ENCODE results near the gene KIT. TPM values are rescaled to one million over a fixed set of nuclear protein-coding genes. Genes with fewer than 3 reads are reported as not detected.

Gene KIT
- total RNA-seq, 4 donors from 2014 or later, result 43.0 to 81.3 (median 59.3) TPM

DNA sequence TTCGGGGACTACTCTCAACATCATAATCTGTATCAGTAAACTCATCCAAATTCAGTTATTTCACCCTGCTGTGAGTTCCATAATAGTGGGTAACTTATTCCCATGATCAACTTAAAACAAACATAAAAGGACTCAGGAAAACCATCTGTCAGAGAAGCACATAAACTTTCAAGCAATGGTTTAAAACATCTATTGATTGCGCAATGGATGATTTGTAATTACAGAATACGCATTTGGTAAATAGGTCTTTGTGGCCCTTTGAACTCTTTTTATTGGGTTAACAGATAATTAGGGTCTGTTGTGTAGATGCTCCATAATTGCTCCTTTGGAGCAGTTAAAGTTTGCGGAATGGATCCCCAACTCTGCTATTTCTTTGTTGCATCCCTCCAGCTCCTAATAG, 115.3 kb downstream of the KIT start:
- 93% methylated on average over 4 of the region's 4 CpGs for WGBS
- Histone ChIP-seq H3K4me3 (no peak overlapping the region), H3K9me3 (no peaks in the 10 kb centered on the region), H3K27me3 (no peaks in the 10 kb centered on the region), H3K27ac (replicated peaks in 1 of 4) (no peak overlapping the region), H3K4me1 (peaks cover 0 to 12% (median 10%) of the 10 kb centered on the region in 4 donors), H3K36me3 (no peaks in the 10 kb centered on the region)
- intact Hi-C loops (cut with DNase I), result no loop called here
- no peak for DNase-seq (ENCODE audit: extremely low spot score)
- TF ChIP-seq, protein P1, sequence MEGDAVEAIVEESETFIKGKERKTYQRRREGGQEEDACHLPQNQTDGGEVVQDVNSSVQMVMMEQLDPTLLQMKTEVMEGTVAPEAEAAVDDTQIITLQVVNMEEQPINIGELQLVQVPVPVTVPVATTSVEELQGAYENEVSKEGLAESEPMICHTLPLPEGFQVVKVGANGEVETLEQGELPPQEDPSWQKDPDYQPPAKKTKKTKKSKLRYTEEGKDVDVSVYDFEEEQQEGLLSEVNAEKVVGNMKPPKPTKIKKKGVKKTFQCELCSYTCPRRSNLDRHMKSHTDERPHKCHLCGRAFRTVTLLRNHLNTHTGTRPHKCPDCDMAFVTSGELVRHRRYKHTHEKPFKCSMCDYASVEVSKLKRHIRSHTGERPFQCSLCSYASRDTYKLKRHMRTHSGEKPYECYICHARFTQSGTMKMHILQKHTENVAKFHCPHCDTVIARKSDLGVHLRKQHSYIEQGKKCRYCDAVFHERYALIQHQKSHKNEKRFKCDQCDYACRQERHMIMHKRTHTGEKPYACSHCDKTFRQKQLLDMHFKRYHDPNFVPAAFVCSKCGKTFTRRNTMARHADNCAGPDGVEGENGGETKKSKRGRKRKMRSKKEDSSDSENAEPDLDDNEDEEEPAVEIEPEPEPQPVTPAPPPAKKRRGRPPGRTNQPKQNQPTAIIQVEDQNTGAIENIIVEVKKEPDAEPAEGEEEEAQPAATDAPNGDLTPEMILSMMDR (IDR thresholded peaks at IDR 0.05), result no peak
- TF ChIP-seq POLR2AphosphoS5 (IDR thresholded peaks at IDR 0.05) (no peak), POLR2A (IDR thresholded peaks at IDR 0.05; ENCODE audit: low read depth) (no peak), EP300 (IDR thresholded peaks at IDR 0.05) (no peak)

DNA sequence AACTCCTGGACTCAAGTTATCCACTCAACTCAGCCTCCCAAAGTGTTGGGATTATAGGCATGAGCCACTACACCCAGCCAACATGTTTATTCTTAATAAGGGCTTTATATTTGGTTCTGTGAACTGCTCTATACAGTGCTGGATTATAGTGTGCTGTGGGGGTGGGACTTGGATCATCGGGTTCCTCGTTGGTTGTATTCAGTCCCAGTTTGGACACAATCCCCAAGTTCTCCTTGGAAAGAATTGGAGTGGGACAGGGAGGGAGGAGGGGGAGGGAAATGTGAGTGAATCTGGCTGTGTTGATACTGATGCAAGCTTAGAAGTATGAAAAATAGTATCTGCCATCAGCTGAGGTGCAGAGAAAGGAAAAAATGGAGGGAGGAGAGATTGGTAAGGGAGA, 121.3 kb downstream of the KIT start:
- Histone ChIP-seq H3K9me3 (no peaks in the 10 kb centered on the region), H3K4me3 (no peak overlapping the region), H3K27ac (replicated peaks in 1 of 4) (no peak overlapping the region), H3K36me3 (no peaks in the 10 kb centered on the region), H3K4me1 (peaks cover 18 to 26% (median 22%) of the 10 kb centered on the region in 4 donors), H3K27me3 (no peaks in the 10 kb centered on the region)
- intact Hi-C loops (cut with DNase I), result no loop called here
- WGBS, result 44% methylated on average over 2 of the region's 2 CpGs
- TF ChIP-seq POLR2A (IDR thresholded peaks at IDR 0.05; ENCODE audit: low read depth), result no peak
- TF ChIP-seq POLR2AphosphoS5 (IDR thresholded peaks at IDR 0.05), result no peak
- TF ChIP-seq, protein P1 (IDR thresholded peaks at IDR 0.05), result no peak
- no peak for TF ChIP-seq EP300 (IDR thresholded peaks at IDR 0.05)
- no peak for DNase-seq (ENCODE audit: extremely low spot score)

DNA sequence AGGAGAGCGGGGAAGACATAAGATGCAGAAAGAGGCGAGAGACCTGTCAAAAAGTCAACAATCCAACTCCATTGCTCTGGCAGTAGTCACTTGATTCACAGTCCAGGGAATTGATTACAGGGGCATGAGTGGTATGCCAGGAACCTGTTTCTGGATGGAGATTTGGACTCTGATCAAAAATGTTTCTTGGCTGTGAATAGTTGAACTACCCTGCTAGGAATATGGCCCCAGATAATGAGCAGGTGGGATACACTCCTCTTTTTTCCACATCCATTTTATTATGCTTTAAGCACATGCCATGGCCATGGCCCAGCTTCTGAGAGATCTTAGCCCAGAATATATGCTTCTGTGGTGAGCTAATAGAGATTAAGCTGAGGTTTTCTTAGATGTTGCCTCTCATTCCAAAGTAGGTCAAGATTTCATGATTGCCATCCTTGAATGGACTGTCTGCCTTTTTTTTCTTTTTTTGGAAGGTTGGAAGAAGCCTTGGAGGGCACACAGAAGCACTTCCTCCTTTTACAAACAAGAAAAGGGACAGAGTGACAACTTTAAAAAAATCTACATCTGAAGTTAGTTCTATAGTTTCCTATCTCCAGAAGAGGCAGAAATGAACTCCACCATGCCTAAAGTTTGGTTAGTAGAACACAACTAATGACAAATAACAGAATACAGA, 121.9 kb downstream of the KIT start:
- H3K4me3 ChIP-seq, result no peak overlapping the region
- peaks cover 21 to 32% (median 28%) of the 10 kb centered on the region in 4 donors for H3K4me1 ChIP-seq
- DNase-seq (ENCODE audit: extremely low spot score), result no peak
- no peaks in the 10 kb centered on the region for H3K36me3 ChIP-seq
- intact Hi-C loops (cut with DNase I), result no loop called here
- H3K27ac ChIP-seq (replicated peaks in 1 of 4), result no peak overlapping the region
- no peak for TF ChIP-seq POLR2AphosphoS5 (IDR thresholded peaks at IDR 0.05)
- H3K27me3 ChIP-seq, result no peaks in the 10 kb centered on the region
- 95% methylated on average over 2 of the region's 2 CpGs for WGBS
- H3K9me3 ChIP-seq, result no peaks in the 10 kb centered on the region

DNA sequence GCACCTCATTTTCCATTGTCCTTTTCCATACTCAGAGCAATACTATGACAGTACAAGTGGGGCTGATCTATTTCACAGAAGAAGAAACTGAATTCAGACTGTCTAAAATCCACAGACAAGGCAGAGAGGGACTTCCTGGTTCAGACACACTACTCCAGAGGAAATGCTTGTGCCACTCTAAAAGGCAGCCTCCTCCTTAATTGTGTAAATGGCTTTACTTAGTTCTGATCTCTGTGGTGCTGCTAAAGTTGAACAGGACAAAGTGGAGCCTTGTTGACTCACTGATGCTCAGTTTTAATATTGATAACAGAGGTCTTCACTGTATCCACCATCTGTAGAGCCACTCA, 122.4 kb downstream of the KIT start:
- H3K9me3 ChIP-seq, result no peaks in the 10 kb centered on the region
- no peak overlapping the region for H3K27ac ChIP-seq (replicated peaks in 1 of 4)
- no peak for DNase-seq (ENCODE audit: extremely low spot score)
- intact Hi-C loops (cut with DNase I), result no loop called here
- H3K27me3 ChIP-seq, result no peaks in the 10 kb centered on the region
- H3K4me3 ChIP-seq, result no peak overlapping the region
- H3K36me3 ChIP-seq, result no peaks in the 10 kb centered on the region
- peaks cover 27 to 37% (median 33%) of the 10 kb centered on the region in 4 donors for H3K4me1 ChIP-seq
- TF ChIP-seq EP300 (IDR thresholded peaks at IDR 0.05) (no peak), POLR2AphosphoS5 (IDR thresholded peaks at IDR 0.05) (no peak), POLR2A (IDR thresholded peaks at IDR 0.05; ENCODE audit: low read depth) (no peak)
- TF ChIP-seq, protein P1 (IDR thresholded peaks at IDR 0.05), result no peak

DNA sequence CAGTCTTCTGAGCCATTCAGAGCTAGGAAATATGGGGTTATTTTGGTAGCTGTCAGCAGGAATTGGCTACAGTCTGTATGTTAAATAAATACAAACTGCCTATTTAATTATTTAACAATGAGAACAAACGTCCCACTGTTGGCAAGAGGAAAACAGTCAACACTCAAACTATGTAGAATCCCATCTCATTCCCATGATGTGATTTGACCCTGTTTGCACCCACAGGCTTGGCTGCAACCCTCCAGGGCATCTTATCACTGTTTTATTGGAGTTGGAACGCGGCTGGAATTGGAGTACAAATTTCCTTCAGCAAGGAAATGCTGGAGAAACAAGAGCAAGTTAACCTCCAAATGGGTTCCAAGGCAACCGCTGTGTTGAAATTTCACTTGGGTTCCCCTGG, 124.0 kb downstream of the KIT start:
- intact Hi-C loops (cut with DNase I), result no loop called here

More for the DNA sequence above, 124.0 kb downstream of the KIT start:
- H3K27me3 ChIP-seq, result no peaks in the 10 kb centered on the region
- H3K36me3 ChIP-seq, result no peaks in the 10 kb centered on the region
- DNase-seq (ENCODE audit: extremely low spot score), result no peak
- peak overlapping the region in 2 of 4 donors; percentile 33 to 40 for H3K27ac ChIP-seq (replicated peaks in 1 of 4)
- TF ChIP-seq, protein P1 (IDR thresholded peaks at IDR 0.05), result no peak
- TF ChIP-seq EP300 (IDR thresholded peaks at IDR 0.05) (no peak), POLR2A (IDR thresholded peaks at IDR 0.05; ENCODE audit: low read depth) (no peak), POLR2AphosphoS5 (IDR thresholded peaks at IDR 0.05) (no peak)
- no peak overlapping the region for H3K4me3 ChIP-seq
- no peaks in the 10 kb centered on the region for H3K9me3 ChIP-seq
- H3K4me1 ChIP-seq, result peaks cover 27 to 40% (median 35%) of the 10 kb centered on the region in 4 donors
- 59% methylated on average over 4 of the region's 4 CpGs for WGBS
